Measurements from ENCODE around the gene NECTIN2.

DNA sequence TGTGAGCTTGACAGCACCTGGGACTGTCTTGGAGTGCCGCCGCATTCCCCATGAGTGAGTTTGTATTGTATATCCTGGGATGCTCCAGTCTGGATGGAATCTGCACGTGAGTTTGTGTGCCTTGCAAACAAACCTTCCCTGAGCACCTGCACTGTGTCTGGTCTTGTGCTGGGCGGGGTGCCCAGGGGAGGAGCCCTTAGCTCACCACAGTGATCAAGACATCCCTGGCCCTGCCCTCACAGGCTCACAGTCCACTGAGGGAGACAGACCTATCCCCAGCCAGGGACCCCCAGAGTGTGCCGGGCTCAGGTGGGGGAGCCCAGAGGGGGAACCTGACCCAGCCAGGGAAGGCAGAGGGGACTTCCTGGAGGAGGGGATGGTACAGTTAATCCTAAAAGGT is 38.9 kb upstream of the NECTIN2 start:
- TF ChIP-seq, protein P1, sequence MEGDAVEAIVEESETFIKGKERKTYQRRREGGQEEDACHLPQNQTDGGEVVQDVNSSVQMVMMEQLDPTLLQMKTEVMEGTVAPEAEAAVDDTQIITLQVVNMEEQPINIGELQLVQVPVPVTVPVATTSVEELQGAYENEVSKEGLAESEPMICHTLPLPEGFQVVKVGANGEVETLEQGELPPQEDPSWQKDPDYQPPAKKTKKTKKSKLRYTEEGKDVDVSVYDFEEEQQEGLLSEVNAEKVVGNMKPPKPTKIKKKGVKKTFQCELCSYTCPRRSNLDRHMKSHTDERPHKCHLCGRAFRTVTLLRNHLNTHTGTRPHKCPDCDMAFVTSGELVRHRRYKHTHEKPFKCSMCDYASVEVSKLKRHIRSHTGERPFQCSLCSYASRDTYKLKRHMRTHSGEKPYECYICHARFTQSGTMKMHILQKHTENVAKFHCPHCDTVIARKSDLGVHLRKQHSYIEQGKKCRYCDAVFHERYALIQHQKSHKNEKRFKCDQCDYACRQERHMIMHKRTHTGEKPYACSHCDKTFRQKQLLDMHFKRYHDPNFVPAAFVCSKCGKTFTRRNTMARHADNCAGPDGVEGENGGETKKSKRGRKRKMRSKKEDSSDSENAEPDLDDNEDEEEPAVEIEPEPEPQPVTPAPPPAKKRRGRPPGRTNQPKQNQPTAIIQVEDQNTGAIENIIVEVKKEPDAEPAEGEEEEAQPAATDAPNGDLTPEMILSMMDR (IDR thresholded peaks at IDR 0.05; ENCODE audit: insufficient read depth, low read depth, low read length), result no peak
- TF ChIP-seq EZH2 (IDR thresholded peaks at IDR 0.05; ENCODE audit: insufficient read depth, low read length), result no peak

Measured in astrocyte (in vitro differentiated cells and primary cell).